MM.1S (cell line): Measurements from ENCODE around the gene SH2D4B.

Source experiments
- DNase-seq: peaks from one replicate; pipeline ENCODE4 v3.0.0-alpha.2; 2015
- H2AFZ ChIP-seq: fragments of 300-600 bp; sonication (generic); 2 replicates; pipeline ENCODE4 v1.6.0; 2016; ENCODE audit warnings: antibody characterized with exemption, low read length
- H3F3A ChIP-seq: fragments of 300-600 bp; sonication (generic); 2 replicates; pipeline ENCODE4 v1.6.1; 2016; ENCODE audit warnings: mild to moderate bottlenecking, antibody characterized with exemption, low read length, moderate library complexity, mixed read lengths; ENCODE audit not compliant: insufficient read depth
- H3K27ac ChIP-seq: fragments of 300-600 bp; sonication (generic); 2 replicates; pipeline ENCODE4 v1.5.1; 2016; ENCODE audit warnings: mild to moderate bottlenecking, low read length
- H3K27me3 ChIP-seq: fragments of 300-600 bp; sonication (generic); replicated peaks from 2 replicates; pipeline ENCODE4 v1.6.0; 2016; ENCODE audit warnings: low read length; ENCODE audit not compliant: insufficient read depth
- H3K36me3 ChIP-seq: fragments of 300-600 bp; sonication (generic); replicated peaks from 2 replicates; pipeline ENCODE4 v1.6.1; 2016; ENCODE audit warnings: mild to moderate bottlenecking, low read length, mixed read lengths; ENCODE audit not compliant: insufficient read depth
- H3K4me1 ChIP-seq: fragments of 300-600 bp; sonication (generic); 2 replicates; pipeline ENCODE4 v1.6.1; 2016; ENCODE audit warnings: low read length, mixed read lengths
- H3K4me2 ChIP-seq: fragments of 300-600 bp; sonication (generic); 2 replicates; pipeline ENCODE4 v1.6.0; 2016; ENCODE audit warnings: low read depth, low read length
- H3K4me3 ChIP-seq: fragments of 300-600 bp; sonication (generic); 2 replicates; pipeline ENCODE4 v1.5.1; 2016; ENCODE audit warnings: low read length, mixed read lengths
- H3K79me2 ChIP-seq: fragments of 300-600 bp; sonication (generic); 2 replicates; pipeline ENCODE4 v1.6.1; 2016; ENCODE audit warnings: mixed run types, low read length, mixed read lengths
- H3K9ac ChIP-seq: fragments of 300-600 bp; sonication (generic); 2 replicates; pipeline ENCODE4 v1.6.1; 2016; ENCODE audit warnings: low read length, mixed read lengths
- H3K9me2 ChIP-seq: fragments of 300-600 bp; sonication (generic); replicated peaks from 2 replicates; pipeline ENCODE4 v1.6.1; 2016; ENCODE audit warnings: mild to moderate bottlenecking, low read length, mixed read lengths; ENCODE audit not compliant: insufficient read depth
- H3K9me3 ChIP-seq: fragments of 300-600 bp; sonication (generic); replicated peaks from 2 replicates; pipeline ENCODE4 v1.6.1; 2016; ENCODE audit warnings: mild to moderate bottlenecking, low read length, mixed read lengths; ENCODE audit not compliant: insufficient read depth
- H4K20me1 ChIP-seq: fragments of 300-600 bp; sonication (generic); 2 replicates; pipeline ENCODE4 v1.6.1; 2016; ENCODE audit warnings: mild to moderate bottlenecking, low read length, moderate library complexity, mixed read lengths; ENCODE audit not compliant: insufficient read depth
- EZH2 ChIP-seq: fragments of 300-600 bp; sonication (generic); optimal IDR thresholded peaks from 2 replicates; pipeline ENCODE3; 2017; ENCODE audit warnings: low read depth, mild to moderate bottlenecking, antibody characterized with exemption, low read length, mixed read lengths
- EZH2phosphoT487 ChIP-seq: fragments of 300-600 bp; sonication (generic); IDR thresholded peaks from 2 replicates; pipeline ENCODE4 v1.6.1; 2018; ENCODE audit warnings: antibody characterized with exemption, low read length
- TF ChIP-seq, protein P1 (sequence below): fragments of 300-600 bp; sonication (generic); IDR thresholded peaks from 2 replicates; pipeline ENCODE4 v1.5.1; 2016; ENCODE audit warnings: antibody characterized with exemption, low read length, mixed read lengths

SH2D4B gene

GRCh38 chr10:80622153-80622552 is 84.5 kb downstream of the SH2D4B start:
- Histone ChIP-seq H4K20me1 (no peaks in the 10 kb centered on the region), H2AFZ (no peak overlapping the region), H3K9ac (no peak overlapping the region), H3K9me3 (no peaks in the 10 kb centered on the region), H3K27ac (no peak overlapping the region), H3K4me2 (no peak overlapping the region), H3F3A (no peaks in the 10 kb centered on the region), H3K27me3 (no peaks in the 10 kb centered on the region), H3K36me3 (no peaks in the 10 kb centered on the region), H3K79me2 (no peaks in the 10 kb centered on the region), H3K4me3 (no peak overlapping the region), H3K9me2 (no peaks in the 10 kb centered on the region), H3K4me1 (no peaks in the 10 kb centered on the region)
- TF ChIP-seq EZH2 (no peak), EZH2phosphoT487 (no peak)
- TF ChIP-seq, protein P1, sequence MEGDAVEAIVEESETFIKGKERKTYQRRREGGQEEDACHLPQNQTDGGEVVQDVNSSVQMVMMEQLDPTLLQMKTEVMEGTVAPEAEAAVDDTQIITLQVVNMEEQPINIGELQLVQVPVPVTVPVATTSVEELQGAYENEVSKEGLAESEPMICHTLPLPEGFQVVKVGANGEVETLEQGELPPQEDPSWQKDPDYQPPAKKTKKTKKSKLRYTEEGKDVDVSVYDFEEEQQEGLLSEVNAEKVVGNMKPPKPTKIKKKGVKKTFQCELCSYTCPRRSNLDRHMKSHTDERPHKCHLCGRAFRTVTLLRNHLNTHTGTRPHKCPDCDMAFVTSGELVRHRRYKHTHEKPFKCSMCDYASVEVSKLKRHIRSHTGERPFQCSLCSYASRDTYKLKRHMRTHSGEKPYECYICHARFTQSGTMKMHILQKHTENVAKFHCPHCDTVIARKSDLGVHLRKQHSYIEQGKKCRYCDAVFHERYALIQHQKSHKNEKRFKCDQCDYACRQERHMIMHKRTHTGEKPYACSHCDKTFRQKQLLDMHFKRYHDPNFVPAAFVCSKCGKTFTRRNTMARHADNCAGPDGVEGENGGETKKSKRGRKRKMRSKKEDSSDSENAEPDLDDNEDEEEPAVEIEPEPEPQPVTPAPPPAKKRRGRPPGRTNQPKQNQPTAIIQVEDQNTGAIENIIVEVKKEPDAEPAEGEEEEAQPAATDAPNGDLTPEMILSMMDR = no peak
- no peak for DNase-seq

DNA sequence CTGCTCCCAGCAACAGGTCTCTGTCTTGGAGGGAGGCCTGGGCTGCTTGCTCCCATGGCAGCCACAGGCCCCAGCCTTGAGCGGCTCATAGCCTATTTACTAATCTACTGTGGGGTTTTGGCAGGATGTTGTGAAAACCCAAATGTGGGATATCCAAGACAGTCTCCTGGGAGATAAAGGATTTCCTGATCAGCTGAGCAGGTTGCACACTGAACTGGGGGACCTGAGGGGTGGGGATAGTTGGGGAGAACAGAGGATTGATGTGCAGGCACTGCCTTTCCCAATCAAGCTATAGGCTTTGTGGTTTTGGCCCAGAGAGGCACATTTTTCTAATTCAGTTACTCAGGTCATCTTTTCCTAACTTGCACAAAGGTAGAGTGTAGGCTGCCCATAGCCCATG is 92.6 kb downstream of the SH2D4B start:
- Histone ChIP-seq H3K27me3 (no peaks in the 10 kb centered on the region), H3K79me2 (no peaks in the 10 kb centered on the region), H2AFZ (no peak overlapping the region), H3K9me3 (no peaks in the 10 kb centered on the region), H3K4me2 (no peak overlapping the region), H3K9ac (no peak overlapping the region), H3K9me2 (no peaks in the 10 kb centered on the region), H3K4me3 (no peak overlapping the region), H4K20me1 (no peaks in the 10 kb centered on the region), H3K27ac (no peak overlapping the region), H3K4me1 (no peaks in the 10 kb centered on the region), H3K36me3 (no peaks in the 10 kb centered on the region), H3F3A (no peaks in the 10 kb centered on the region)
- no peak for TF ChIP-seq EZH2
- TF ChIP-seq EZH2phosphoT487 = no peak
- TF ChIP-seq, protein P1 = no peak
- DNase-seq = no peak

DNA sequence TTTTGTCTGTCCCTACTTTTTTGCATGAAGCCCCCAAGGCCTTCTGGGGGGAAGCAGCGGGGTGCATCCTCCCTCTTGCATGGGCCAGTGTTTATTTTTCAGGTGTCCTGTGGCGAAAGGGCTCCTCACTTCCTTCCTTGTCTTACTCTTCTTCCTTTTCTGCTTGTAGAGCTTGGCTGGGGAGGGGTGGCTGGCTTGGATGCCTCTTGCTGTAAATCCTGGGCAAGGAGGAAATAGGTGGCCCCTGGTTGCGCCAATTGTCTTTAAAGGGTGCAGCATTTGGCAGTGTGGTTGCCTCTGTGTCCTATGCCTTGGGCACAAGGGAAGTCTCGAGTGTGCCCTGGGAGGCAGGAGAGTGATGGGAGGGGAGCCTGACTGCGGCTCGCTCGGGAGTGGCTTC is 95.0 kb downstream of the SH2D4B start:
- TF ChIP-seq EZH2phosphoT487 (no peak), EZH2 (no peak)
- TF ChIP-seq, protein P1 = no peak
- no peaks in the 10 kb centered on the region for H3F3A ChIP-seq
- H3K4me3 ChIP-seq = no peak overlapping the region
- H3K9me3 ChIP-seq = no peaks in the 10 kb centered on the region
- no peaks in the 10 kb centered on the region for H3K27me3 ChIP-seq
- no peak overlapping the region for H2AFZ ChIP-seq
- no peaks in the 10 kb centered on the region for H3K9me2 ChIP-seq
- H3K36me3 ChIP-seq = no peaks in the 10 kb centered on the region
- H3K4me2 ChIP-seq = no peak overlapping the region
- H3K4me1 ChIP-seq = no peaks in the 10 kb centered on the region
- H3K9ac ChIP-seq = no peak overlapping the region
- DNase-seq = no peak
- H3K27ac ChIP-seq = no peak overlapping the region
- H4K20me1 ChIP-seq = no peaks in the 10 kb centered on the region
- H3K79me2 ChIP-seq = no peaks in the 10 kb centered on the region
